ENCODE data around the gene TRAIP. TPM values are rescaled to one million over a fixed set of nuclear protein-coding genes. Genes with fewer than 3 reads are reported as not detected.

Gene TRAIP
- polyA plus RNA-seq, 2 of the 4 experiments (the other 2 are of a cell fraction): 10.2 to 10.7 TPM

DNA sequence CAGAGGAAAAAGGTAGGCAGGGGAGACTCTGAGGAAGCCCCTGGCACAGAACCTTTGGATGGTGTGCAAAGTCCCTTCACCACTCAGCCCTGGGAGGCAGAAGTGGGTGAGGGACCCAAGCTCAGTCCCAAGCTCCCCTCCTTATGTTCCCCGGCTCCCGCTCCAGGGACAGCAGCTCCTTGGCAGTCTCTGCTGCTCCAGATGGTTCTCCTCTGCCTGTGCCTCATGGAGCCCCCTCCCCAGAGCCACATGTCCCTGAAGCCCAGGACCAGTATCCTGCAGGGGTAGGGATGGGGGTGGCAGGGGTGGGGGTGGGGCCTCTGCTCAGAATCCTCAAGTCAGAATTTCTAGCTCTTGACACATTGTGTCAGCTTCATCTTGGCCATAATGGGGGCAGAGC, 21.4 kb upstream of the TRAIP start:
- Histone ChIP-seq H3K4me3 (no peak overlapping the region), H3K4me1 (no peaks in the 10 kb centered on the region), H3K27ac (no peak overlapping the region), H3K9me3 (no peaks in the 10 kb centered on the region), H3K4me2 (no peak overlapping the region)
- ATAC-seq: no peak
- 89% methylated on average over 2 of the region's 2 CpGs for WGBS (ENCODE audit: missing lambda C conversion rate)
- ChIA-PET CTCF (interaction anchor here (1.3 to 4.5 kb wide), 3 partner anchors 28 to 338 kb away, joined by 3 to 23 read pairs (median 7); no protein-coding TSS in a partner anchor), POLR2A (no interaction called here)
- DNase-seq (ENCODE audit: low read depth in 1 of 2, low spot score in 1 of 2): no peak
- FAIRE-seq: no peak
- no peak for TF ChIP-seq CHD4 (IDR thresholded peaks at IDR 0.05; ENCODE audit: borderline replicate concordance)
- TF ChIP-seq KDM1A (IDR thresholded peaks at IDR 0.05; ENCODE audit: low read depth): no peak
- TF ChIP-seq, protein P1, sequence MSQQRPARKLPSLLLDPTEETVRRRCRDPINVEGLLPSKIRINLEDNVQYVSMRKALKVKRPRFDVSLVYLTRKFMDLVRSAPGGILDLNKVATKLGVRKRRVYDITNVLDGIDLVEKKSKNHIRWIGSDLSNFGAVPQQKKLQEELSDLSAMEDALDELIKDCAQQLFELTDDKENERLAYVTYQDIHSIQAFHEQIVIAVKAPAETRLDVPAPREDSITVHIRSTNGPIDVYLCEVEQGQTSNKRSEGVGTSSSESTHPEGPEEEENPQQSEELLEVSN (IDR thresholded peaks at IDR 0.05; ENCODE audit: borderline replicate concordance, low read depth): no peak
- no peak for TF ChIP-seq CHD2 (IDR thresholded peaks at IDR 0.05; ENCODE audit: low read length, partially characterized antibody)

DNA sequence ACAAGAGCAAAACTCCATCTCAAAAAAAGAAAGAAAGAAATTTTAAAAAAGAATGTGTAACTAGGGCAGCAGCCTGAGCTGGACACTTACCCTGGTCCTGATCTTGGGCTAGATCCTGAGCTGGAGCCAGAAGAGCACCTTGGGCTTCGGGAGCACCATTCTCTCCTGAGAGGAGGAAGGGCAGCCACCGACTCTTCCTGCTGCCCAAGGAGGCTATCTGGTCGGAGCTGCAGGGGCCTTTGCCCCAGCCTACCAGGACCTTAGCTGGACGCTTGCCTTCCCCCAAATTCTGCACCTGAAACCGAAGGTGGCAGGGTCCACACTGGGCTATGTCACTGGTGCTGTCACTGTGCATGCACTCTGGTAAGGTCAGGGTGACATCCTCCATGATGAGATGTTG, 20.2 kb upstream of the TRAIP start:
- no peak overlapping the region for H3K4me2 ChIP-seq
- H3K27ac ChIP-seq: no peak overlapping the region
- ATAC-seq: no peak
- 58% methylated on average over 2 of the region's 5 CpGs for WGBS (ENCODE audit: missing lambda C conversion rate)
- no peaks in the 10 kb centered on the region for H3K9me3 ChIP-seq
- TF ChIP-seq ZFP36 (IDR thresholded peaks at IDR 0.05; ENCODE audit: borderline replicate concordance, partially characterized antibody) (no peak), RARB (CRISPR knock-in tag; IDR thresholded peaks at IDR 0.05) (no peak), HOXB5 (CRISPR knock-in tag; IDR thresholded peaks at IDR 0.05) (no peak), KDM1A (IDR thresholded peaks at IDR 0.05; ENCODE audit: low read depth) (no peak), KDM5A (IDR thresholded peaks at IDR 0.05) (no peak), RCOR1 (IDR thresholded peaks at IDR 0.05; ENCODE audit: low read depth, low read length) (no peak)
- TF ChIP-seq, protein P2, sequence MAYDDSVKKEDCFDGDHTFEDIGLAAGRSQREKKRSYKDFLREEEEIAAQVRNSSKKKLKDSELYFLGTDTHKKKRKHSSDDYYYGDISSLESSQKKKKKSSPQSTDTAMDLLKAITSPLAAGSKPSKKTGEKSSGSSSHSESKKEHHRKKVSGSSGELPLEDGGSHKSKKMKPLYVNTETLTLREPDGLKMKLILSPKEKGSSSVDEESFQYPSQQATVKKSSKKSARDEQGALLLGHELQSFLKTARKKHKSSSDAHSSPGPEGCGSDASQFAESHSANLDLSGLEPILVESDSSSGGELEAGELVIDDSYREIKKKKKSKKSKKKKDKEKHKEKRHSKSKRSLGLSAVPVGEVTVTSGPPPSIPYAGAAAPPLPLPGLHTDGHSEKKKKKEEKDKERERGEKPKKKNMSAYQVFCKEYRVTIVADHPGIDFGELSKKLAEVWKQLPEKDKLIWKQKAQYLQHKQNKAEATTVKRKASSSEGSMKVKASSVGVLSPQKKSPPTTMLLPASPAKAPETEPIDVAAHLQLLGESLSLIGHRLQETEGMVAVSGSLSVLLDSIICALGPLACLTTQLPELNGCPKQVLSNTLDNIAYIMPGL (CRISPR knock-in tag; IDR thresholded peaks at IDR 0.05; ENCODE audit: borderline replicate concordance): no peak
- TF ChIP-seq, protein P3, sequence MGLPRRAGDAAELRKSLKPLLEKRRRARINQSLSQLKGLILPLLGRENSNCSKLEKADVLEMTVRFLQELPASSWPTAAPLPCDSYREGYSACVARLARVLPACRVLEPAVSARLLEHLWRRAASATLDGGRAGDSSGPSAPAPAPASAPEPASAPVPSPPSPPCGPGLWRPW (IDR thresholded peaks at IDR 0.05): no peak
- H3K4me3 ChIP-seq: no peak overlapping the region
- no peaks in the 10 kb centered on the region for H3K4me1 ChIP-seq
- CTCF ChIA-PET: interaction anchor here (1.4 to 4.5 kb wide), 2 partner anchors 9 to 37 kb away, joined by 4 to 23 read pairs; no protein-coding TSS in a partner anchor
- no peak for FAIRE-seq
- DNase-seq (ENCODE audit: low read depth in 1 of 2, low spot score in 1 of 2): no peak
- POLR2A ChIA-PET: no interaction called here

DNA sequence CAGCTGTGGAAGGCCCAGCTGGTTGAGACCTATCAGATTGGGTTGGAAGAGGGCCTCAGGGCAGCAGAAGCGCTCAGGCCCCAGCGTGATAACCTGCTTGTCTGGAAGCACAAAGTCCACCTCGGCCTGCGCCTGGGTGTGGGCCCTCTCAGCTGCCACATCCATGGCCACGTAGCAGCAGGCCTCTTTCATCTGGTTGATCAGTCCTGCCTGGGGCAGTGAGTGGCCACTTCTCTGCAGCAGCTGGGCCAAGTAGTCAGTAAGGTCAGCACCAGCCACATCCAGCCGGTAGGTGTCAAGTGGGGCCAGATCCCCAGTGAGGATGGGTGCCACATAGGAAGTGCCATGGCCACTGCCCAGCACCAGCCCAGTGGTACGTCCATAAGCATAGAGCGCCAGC, 17.3 kb upstream of the TRAIP start:
- DNase-seq (ENCODE audit: low read depth in 1 of 2, low spot score in 1 of 2) (no peak), ATAC-seq (no peak), FAIRE-seq (no peak)
- no peak overlapping the region for H3K27ac ChIP-seq
- WGBS (ENCODE audit: missing lambda C conversion rate): 100% methylated on average over 1 of the region's 8 CpGs
- peaks cover 6% of the 10 kb centered on the region; the same call in 1 of the 3 replicates for H3K4me1 ChIP-seq
- H3K9me3 ChIP-seq: no peaks in the 10 kb centered on the region
- ChIA-PET POLR2A (no interaction called here), CTCF (interaction anchor here (1.2 to 1.3 kb wide), 2 partner anchors 33 to 72 kb away, joined by 4 read pairs; no protein-coding TSS in a partner anchor)
- no peak overlapping the region for H3K4me2 ChIP-seq
- TF ChIP-seq EHF (CRISPR knock-in tag; IDR thresholded peaks at IDR 0.05): no peak
- TF ChIP-seq, protein P4, sequence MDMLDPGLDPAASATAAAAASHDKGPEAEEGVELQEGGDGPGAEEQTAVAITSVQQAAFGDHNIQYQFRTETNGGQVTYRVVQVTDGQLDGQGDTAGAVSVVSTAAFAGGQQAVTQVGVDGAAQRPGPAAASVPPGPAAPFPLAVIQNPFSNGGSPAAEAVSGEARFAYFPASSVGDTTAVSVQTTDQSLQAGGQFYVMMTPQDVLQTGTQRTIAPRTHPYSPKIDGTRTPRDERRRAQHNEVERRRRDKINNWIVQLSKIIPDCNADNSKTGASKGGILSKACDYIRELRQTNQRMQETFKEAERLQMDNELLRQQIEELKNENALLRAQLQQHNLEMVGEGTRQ (IDR thresholded peaks at IDR 0.05): no peak
- TF ChIP-seq, protein P1 (IDR thresholded peaks at IDR 0.05; ENCODE audit: borderline replicate concordance, low read depth): no peak
- TF ChIP-seq MYC (IDR thresholded peaks at IDR 0.05; ENCODE audit: borderline replicate concordance, low read length): no peak
- TF ChIP-seq, protein P5, sequence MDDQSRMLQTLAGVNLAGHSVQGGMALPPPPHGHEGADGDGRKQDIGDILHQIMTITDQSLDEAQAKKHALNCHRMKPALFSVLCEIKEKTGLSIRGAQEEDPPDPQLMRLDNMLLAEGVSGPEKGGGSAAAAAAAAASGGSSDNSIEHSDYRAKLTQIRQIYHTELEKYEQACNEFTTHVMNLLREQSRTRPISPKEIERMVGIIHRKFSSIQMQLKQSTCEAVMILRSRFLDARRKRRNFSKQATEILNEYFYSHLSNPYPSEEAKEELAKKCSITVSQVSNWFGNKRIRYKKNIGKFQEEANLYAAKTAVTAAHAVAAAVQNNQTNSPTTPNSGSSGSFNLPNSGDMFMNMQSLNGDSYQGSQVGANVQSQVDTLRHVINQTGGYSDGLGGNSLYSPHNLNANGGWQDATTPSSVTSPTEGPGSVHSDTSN (IDR thresholded peaks at IDR 0.05): no peak
- TF ChIP-seq ZNF302 (CRISPR knock-in tag; IDR thresholded peaks at IDR 0.05): no peak
- TF ChIP-seq RAD21 (conservative IDR thresholded peaks at IDR 0.05 in 1 of 2, IDR thresholded peaks at IDR 0.05 in 1 of 2): no peak
- TF ChIP-seq RARB (CRISPR knock-in tag; IDR thresholded peaks at IDR 0.05): no peak
- TF ChIP-seq BHLHE40 (IDR thresholded peaks at IDR 0.05; ENCODE audit: low read depth, low read length): no peak
- no peak for TF ChIP-seq RFX5 (IDR thresholded peaks at IDR 0.05)
- TF ChIP-seq HDAC2 (IDR thresholded peaks at IDR 0.05): no peak
- no peak for TF ChIP-seq NFE2L2 (conservative IDR thresholded peaks at IDR 0.05; ENCODE audit: low read length)
- TF ChIP-seq ZFP36 (IDR thresholded peaks at IDR 0.05; ENCODE audit: borderline replicate concordance, partially characterized antibody): no peak
- no peak for TF ChIP-seq JUN (IDR thresholded peaks at IDR 0.05)
- H3K4me3 ChIP-seq: no peak overlapping the region
